Keratinocyte (primary cell): ENCODE data around the gene SC5D.

Source experiments
- CTCF ChIP-seq, 3 experiments: IDR thresholded peaks in 1 of 3; conservative IDR thresholded peaks in 1 of 3; optimal IDR thresholded peaks in 1 of 3; 2 replicates in 2 of 3; 3 replicates in 1 of 3; pipeline versions ENCODE3 to v1.5.1; 2011; ENCODE audit warnings: low read length in 3 of 3, mild to moderate bottlenecking in 3 of 3, moderate library complexity in 2 of 3, control low read depth in 1 of 3, inconsistent platforms in 1 of 3; ENCODE audit not compliant: insufficient read depth in 2 of 3; ENCODE audit errors: extremely low read depth in 1 of 3
- EZH2 ChIP-seq: IDR thresholded peaks from one replicate; pipeline ENCODE4 v1.6.1; 2012; ENCODE audit warnings: inconsistent platforms, mild to moderate bottlenecking, low read length, moderate library complexity

GRCh38 chr11:121312483-121312882, 19.9 kb downstream of the SC5D start:
- TF ChIP-seq CTCF (optimal IDR thresholded peaks at IDR 0.05 in 1 of 3, IDR thresholded peaks at IDR 0.05 in 1 of 3, conservative IDR thresholded peaks at IDR 0.05 in 1 of 3; ENCODE audit: extremely low read depth in 1 of 3, insufficient read depth in 2 of 3, low read length in 3 of 3) (no peak), EZH2 (no peak)
